HepG2 (cell line): ENCODE measurements around the gene KLHL40. TPM values are rescaled to one million over a fixed set of nuclear protein-coding genes. Genes with fewer than 3 reads are reported as not detected.
A peak's percentile ranks its signal among the peaks of the same experiment; 100 is the strongest.

Experiments
- ATAC-seq: fragments of 200-7000 bp; cut with Tn5 transposase; 3 replicates; pipeline ENCODE4 v1.9.1; 2020; ENCODE audit warnings: mild to moderate bottlenecking, moderate library complexity
- BruUV-seq: library from RNA; stranded (reverse); fragments of 400-500 nt; replicated peaks from 2 replicates; lab custom pipeline; 2021; lab: Mats Ljungman, UMichigan
- CTCF ChIA-PET: fragments of 300-600 bp; formaldehyde crosslinking; extraction: SDS; loops from one replicate; lab custom pipeline; 2021; ENCODE audit warnings: low total read pairs, inconsistent platforms, low intra/inter-chr PET ratio; lab: Yijun Ruan, JAX
- POLR2A ChIA-PET: fragments of 350-600 bp; sonication (Branson Sonifier 250); formaldehyde crosslinking; loops from one replicate; lab custom pipeline; 2020; ENCODE audit warnings: antibody characterized with exemption, inconsistent platforms; lab: Yijun Ruan, JAX
- DNase-seq: peaks from one replicate; pipeline ENCODE4 v3.0.0-alpha.2; 2015; ENCODE audit warnings: low spot score
- FAIRE-seq: peaks from 3 replicates; lab custom pipeline; 2011; peaks lifted over from hg19 to GRCh38; lab: Jason Lieb, UNC
- H2AFZ ChIP-seq: one replicate; pipeline ENCODE4 v1.6.1; 2011; ENCODE audit warnings: low read length, inconsistent platforms
- H3K27ac ChIP-seq: fragments of 300-600 bp; 3 replicates; pipeline ENCODE4 v1.8.0; 2011; ENCODE audit warnings: mixed run types, mild to moderate bottlenecking, mixed read lengths, low read length, inconsistent platforms; ENCODE audit not compliant: insufficient read depth; ENCODE audit errors: extremely low read length
- H3K27me3 ChIP-seq, 2 experiments: fragments of 200-600 bp in 1 of 2; 2 replicates in 1 of 2; 3 replicates in 1 of 2; pipeline versions ENCODE4 v1.6.0 to v1.8.0; 2011; ENCODE audit warnings: low read length in 2 of 2, mild to moderate bottlenecking in 2 of 2, moderate library complexity in 2 of 2, inconsistent platforms in 1 of 2; ENCODE audit not compliant: insufficient read depth in 2 of 2, control insufficient read depth in 1 of 2
- H3K36me3 ChIP-seq, 2 experiments: fragments of 200-600 bp in 1 of 2; replicated peaks in 1 of 2; 2 replicates in 1 of 2; 3 replicates in 1 of 2; pipeline versions ENCODE4 v1.5.1 to v1.8.0; 2011; ENCODE audit warnings: low read length in 2 of 2, inconsistent platforms in 1 of 2; ENCODE audit not compliant: insufficient read depth in 2 of 2, control insufficient read depth in 1 of 2
- H3K4me1 ChIP-seq: 2 replicates; pipeline ENCODE4 v1.5.1; 2012; ENCODE audit warnings: low read length, inconsistent platforms; ENCODE audit not compliant: insufficient read depth
- H3K4me2 ChIP-seq: 2 replicates; pipeline ENCODE4 v1.6.0; 2011; ENCODE audit warnings: low read depth, low read length, inconsistent platforms
- H3K4me3 ChIP-seq, 3 experiments: fragments of 200-600 bp in 1 of 3; sonication (generic), shearing (Covaris generic) in 1 of 3; replicated peaks in 1 of 3; 2 replicates each; pipeline ENCODE4 v1.5.1; 2011 to 2016; ENCODE audit warnings: low read length in 3 of 3, inconsistent platforms in 2 of 3, low read depth in 2 of 3, mild to moderate bottlenecking in 2 of 3, control low read depth in 1 of 3, mixed read lengths in 1 of 3; ENCODE audit not compliant: insufficient read depth in 1 of 3
- H3K79me2 ChIP-seq: one replicate; pipeline ENCODE4 v1.6.1; 2011; ENCODE audit warnings: low read length, inconsistent platforms; ENCODE audit not compliant: insufficient read depth
- H3K9ac ChIP-seq: 2 replicates; pipeline ENCODE4 v1.6.0; 2011; ENCODE audit warnings: mild to moderate bottlenecking, low read depth, low read length, inconsistent platforms; ENCODE audit not compliant: insufficient read depth
- H3K9me3 ChIP-seq: 2 replicates; pipeline ENCODE4 v1.5.1; 2012; ENCODE audit warnings: mild to moderate bottlenecking, low read length
- H4K20me1 ChIP-seq: 2 replicates; pipeline ENCODE4 v1.6.0; 2011; ENCODE audit warnings: inconsistent platforms, mild to moderate bottlenecking, low read length, moderate library complexity; ENCODE audit not compliant: insufficient read depth
- MBD4 ChIP-seq: IDR thresholded peaks from 2 replicates; pipeline ENCODE4 v1.6.1; 2012; ENCODE audit warnings: low read length, inconsistent platforms, borderline replicate concordance
- SIX4 ChIP-seq: sonication (generic); formaldehyde crosslinking; IDR thresholded peaks from 2 replicates; pipeline ENCODE4 v1.4.0; 2020; ENCODE audit warnings: missing genetic modification reagents
- SKI ChIP-seq: fragments of 450-650 bp; IDR thresholded peaks from one replicate; pipeline ENCODE4 v1.6.1; 2018; ENCODE audit warnings: mild to moderate bottlenecking; ENCODE audit not compliant: partially characterized antibody
- THAP11 ChIP-seq: IDR thresholded peaks from 2 replicates; pipeline ENCODE4 v1.6.1; 2016; ENCODE audit warnings: missing biosample characterization, missing genetic modification reagents
- ZBTB3 ChIP-seq: sonication (generic); formaldehyde crosslinking; IDR thresholded peaks from 2 replicates; pipeline ENCODE4 v1.4.0; 2020; ENCODE audit warnings: low read depth, mild to moderate bottlenecking, moderate library complexity, missing genetic modification reagents, borderline replicate concordance
- WGBS: methylation state at CpG from one replicate; pipeline ENCODE4 v1.1.6; 2017; ENCODE audit warnings: low lambda C conversion rate; 5-methylcytosine and 5-hydroxymethylcytosine counted together
- in situ Hi-C: cut with HindIII; loops from 2 replicates; pipeline ENCODE4 v1.10.0; 2017; ENCODE audit warnings: low pct_unique_long_range_greater_than_20kb; ENCODE audit not compliant: extremely low pct_ligation_motif_present
- intact Hi-C: fragments of 100-400 bp; cut with micrococcal nuclease; formaldehyde crosslinking; loops from one replicate; pipeline ENCODE4 v1.10.0; 2022; ENCODE audit not compliant: unreplicated experiment
- polyA plus RNA-seq, 8 experiments: library from polyadenylated mRNA; depleted of rRNA in 3 of 8; stranded (reverse) in 7 of 8; unstranded in 1 of 8; fragments of >200 nt; fragmentation: Illumina TruSeq in 4 of 8; extraction: Trizol in 4 of 8; gene quantifications; 2 replicates each; pipeline versions ENCODE4 v1.2.1 to v1.2.3, GENCODE V29; 2011 to 2016; ENCODE audit warnings: low read depth in 4 of 8, missing spikeins in 1 of 8, mixed read lengths in 1 of 8; ENCODE audit not compliant: insufficient read depth in 1 of 8
- total RNA-seq, 5 experiments: library from RNA; depleted of rRNA; stranded (reverse); fragments of >200 nt; fragmentation: Illumina TruSeq; extraction: Trizol; gene quantifications; 2 replicates each; pipeline ENCODE4 v1.2.3, GENCODE V29; 2016; ENCODE audit warnings: low read depth in 1 of 5
- TF ChIP-seq, protein P1 (sequence below): IDR thresholded peaks from 2 replicates; pipeline ENCODE4 v1.6.1; 2018; ENCODE audit warnings: missing genetic modification reagents
- TF ChIP-seq, protein P2 (sequence below): sonication (generic); formaldehyde crosslinking; IDR thresholded peaks from 2 replicates; pipeline ENCODE4 v1.9.0; 2021; ENCODE audit warnings: missing genetic modification reagents, borderline replicate concordance

Gene KLHL40
- total and polyA plus RNA-seq, 2 of the 13 experiments (the other 11 are each of a cell fraction or from before 2014, with no cell fraction given), result not detected

DNA sequence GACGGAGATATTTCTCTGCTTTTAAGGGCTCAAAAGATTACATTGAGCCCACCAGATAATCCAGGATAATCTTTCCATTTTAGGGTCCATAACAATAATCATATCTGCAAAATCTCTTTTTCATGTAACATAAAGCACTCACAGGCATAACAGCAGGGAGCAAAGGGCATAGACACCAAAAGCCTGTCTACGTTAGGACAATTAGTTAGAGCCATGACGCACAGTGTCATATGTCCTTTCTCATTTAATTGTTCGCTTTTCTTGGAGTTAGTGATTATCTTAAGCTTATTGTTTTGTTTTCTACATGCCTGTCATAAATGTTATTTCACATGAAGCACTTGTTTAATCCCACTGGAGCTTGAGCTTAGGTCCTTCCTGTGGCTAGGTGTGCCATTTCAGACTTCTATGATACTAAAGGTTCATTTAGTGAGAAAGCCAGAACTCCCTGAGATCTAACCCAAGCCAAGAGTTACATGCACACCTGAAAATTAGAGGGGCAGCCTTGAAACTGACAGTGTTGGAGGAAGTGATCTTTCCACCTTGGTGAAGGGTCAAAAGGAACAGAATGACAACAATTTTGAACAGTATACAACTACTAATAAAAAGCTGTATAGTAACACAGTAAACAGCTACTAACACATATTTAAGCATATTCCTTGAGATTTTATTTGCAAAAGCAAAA, 29.0 kb downstream of the KLHL40 start:
- CTCF ChIA-PET, result no interaction called here
- Histone ChIP-seq H3K9me3 (no peaks in the 10 kb centered on the region), H3K4me3 (no peak overlapping the region), H3K9ac (no peak overlapping the region), H3K36me3 (no peaks in the 10 kb centered on the region), H3K4me2 (peak overlapping the region; percentile 36; the same call in 1 of the 2 replicates), H3K27me3 (peaks cover 0 to 7% of the 10 kb centered on the region in 2 experiments; a peak in 3 of 5 replicates), H2AFZ (no peak overlapping the region), H4K20me1 (no peaks in the 10 kb centered on the region), H3K4me1 (peaks cover 13% of the 10 kb centered on the region), H3K79me2 (no peaks in the 10 kb centered on the region), H3K27ac (no peak overlapping the region)
- TF ChIP-seq MBD4 (no peak), SIX4 (CRISPR knock-in tag) (no peak), SKI (no peak), ZBTB3 (CRISPR knock-in tag) (no peak), THAP11 (no peak)
- TF ChIP-seq, protein P1, sequence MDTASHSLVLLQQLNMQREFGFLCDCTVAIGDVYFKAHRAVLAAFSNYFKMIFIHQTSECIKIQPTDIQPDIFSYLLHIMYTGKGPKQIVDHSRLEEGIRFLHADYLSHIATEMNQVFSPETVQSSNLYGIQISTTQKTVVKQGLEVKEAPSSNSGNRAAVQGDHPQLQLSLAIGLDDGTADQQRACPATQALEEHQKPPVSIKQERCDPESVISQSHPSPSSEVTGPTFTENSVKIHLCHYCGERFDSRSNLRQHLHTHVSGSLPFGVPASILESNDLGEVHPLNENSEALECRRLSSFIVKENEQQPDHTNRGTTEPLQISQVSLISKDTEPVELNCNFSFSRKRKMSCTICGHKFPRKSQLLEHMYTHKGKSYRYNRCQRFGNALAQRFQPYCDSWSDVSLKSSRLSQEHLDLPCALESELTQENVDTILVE, result no peak
- TF ChIP-seq, protein P2, sequence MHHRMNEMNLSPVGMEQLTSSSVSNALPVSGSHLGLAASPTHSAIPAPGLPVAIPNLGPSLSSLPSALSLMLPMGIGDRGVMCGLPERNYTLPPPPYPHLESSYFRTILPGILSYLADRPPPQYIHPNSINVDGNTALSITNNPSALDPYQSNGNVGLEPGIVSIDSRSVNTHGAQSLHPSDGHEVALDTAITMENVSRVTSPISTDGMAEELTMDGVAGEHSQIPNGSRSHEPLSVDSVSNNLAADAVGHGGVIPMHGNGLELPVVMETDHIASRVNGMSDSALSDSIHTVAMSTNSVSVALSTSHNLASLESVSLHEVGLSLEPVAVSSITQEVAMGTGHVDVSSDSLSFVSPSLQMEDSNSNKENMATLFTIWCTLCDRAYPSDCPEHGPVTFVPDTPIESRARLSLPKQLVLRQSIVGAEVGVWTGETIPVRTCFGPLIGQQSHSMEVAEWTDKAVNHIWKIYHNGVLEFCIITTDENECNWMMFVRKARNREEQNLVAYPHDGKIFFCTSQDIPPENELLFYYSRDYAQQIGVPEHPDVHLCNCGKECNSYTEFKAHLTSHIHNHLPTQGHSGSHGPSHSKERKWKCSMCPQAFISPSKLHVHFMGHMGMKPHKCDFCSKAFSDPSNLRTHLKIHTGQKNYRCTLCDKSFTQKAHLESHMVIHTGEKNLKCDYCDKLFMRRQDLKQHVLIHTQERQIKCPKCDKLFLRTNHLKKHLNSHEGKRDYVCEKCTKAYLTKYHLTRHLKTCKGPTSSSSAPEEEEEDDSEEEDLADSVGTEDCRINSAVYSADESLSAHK (CRISPR knock-in tag), result peak; percentile 92; the same call in 1 of the 2 replicates
- BruUV-seq, result no TSS peak
- FAIRE-seq (no peak), DNase-seq (no peak), ATAC-seq (no peak; the same call in 2 of the 3 replicates)
- intact Hi-C loops (no loop called here), in situ Hi-C loops (no loop called here)
- POLR2A ChIA-PET, result interaction anchor here (1.1 kb wide), 1 partner anchor 13 kb away, joined by 3 read pairs; no protein-coding TSS in a partner anchor
- WGBS, result 11% methylated on average over 4 of the region's 4 CpGs
